ENCODE measurements around the gene RRAGB. TPM values are rescaled to one million over a fixed set of nuclear protein-coding genes. Genes with fewer than 3 reads are reported as not detected.

RRAGB gene
- polyA plus RNA-seq, 2 donors, result 8.5 to 8.7 TPM

DNA sequence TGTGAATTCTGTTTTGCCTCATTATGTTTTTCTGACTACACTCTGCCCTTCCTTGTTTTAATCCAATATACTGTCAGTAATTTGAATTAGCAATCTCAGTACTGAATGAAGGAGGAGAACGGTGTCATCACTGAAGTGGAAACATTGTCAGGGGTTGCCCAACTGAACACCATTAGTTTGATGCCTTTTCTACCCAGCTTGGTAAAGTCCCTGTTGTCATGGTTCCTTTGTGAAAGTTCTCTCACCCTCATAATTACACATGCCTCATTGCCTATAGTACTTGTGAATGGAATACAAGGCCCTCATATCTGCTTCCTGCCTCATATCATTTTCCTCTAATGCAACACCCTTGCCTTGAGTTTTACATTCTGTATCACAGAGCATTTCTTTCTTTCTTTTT lies 76.9 kb downstream of the RRAGB start:
- Histone ChIP-seq H3K27me3 (ENCODE audit: control insufficient read depth in 1 of 2, insufficient read depth in 2 of 2, low read length in 2 of 2) (no peaks in the 10 kb centered on the region), H3K9me3 (ENCODE audit: control insufficient read depth in 2 of 2, insufficient read depth in 1 of 2, low read depth in 1 of 2, low read length in 1 of 2) (no peaks in the 10 kb centered on the region), H3K36me3 (ENCODE audit: control insufficient read depth in 2 of 2, insufficient read depth in 2 of 2, low read length in 1 of 2) (no peaks in the 10 kb centered on the region), H3K4me3 (ENCODE audit: low read depth in 1 of 2, low read length in 2 of 2) (no peak overlapping the region), H3K27ac (ENCODE audit: low read depth in 2 of 2, low read length in 1 of 2) (no peak overlapping the region), H3K4me1 (ENCODE audit: control insufficient read depth in 2 of 2, insufficient read depth in 2 of 2, low read length in 1 of 2) (no peaks in the 10 kb centered on the region)
- 81 to 85% methylated on average over 1 of the region's 1 CpG for WGBS, 2 donors

- H3K4me1 ChIP-seq (ENCODE audit: control insufficient read depth in 2 of 2, insufficient read depth in 2 of 2, low read length in 1 of 2), result no peaks in the 10 kb centered on the region
- no peak overlapping the region for H3K27ac ChIP-seq (ENCODE audit: low read depth in 2 of 2, low read length in 1 of 2)
- no peak overlapping the region for H3K4me3 ChIP-seq (ENCODE audit: low read depth in 1 of 2, low read length in 2 of 2)
- H3K27me3 ChIP-seq (ENCODE audit: control insufficient read depth in 1 of 2, insufficient read depth in 2 of 2, low read length in 2 of 2), result no peaks in the 10 kb centered on the region
- no peaks in the 10 kb centered on the region for H3K9me3 ChIP-seq (ENCODE audit: control insufficient read depth in 2 of 2, insufficient read depth in 1 of 2, low read depth in 1 of 2, low read length in 1 of 2)
- WGBS, 2 donors, result 46 to 54% methylated on average over 3 of the region's 3 CpGs
- H3K36me3 ChIP-seq (ENCODE audit: control insufficient read depth in 2 of 2, insufficient read depth in 2 of 2, low read length in 1 of 2), result no peaks in the 10 kb centered on the region
These were observed 78.9 kb downstream of the RRAGB start for GRCh38 chrX:55796496-55796895.

GRCh38 chrX:55801811-55802210 lies 84.3 kb downstream of the RRAGB start:
- no peaks in the 10 kb centered on the region for H3K9me3 ChIP-seq (ENCODE audit: control insufficient read depth in 2 of 2, insufficient read depth in 1 of 2, low read depth in 1 of 2, low read length in 1 of 2)
- no peaks in the 10 kb centered on the region for H3K27me3 ChIP-seq (ENCODE audit: control insufficient read depth in 1 of 2, insufficient read depth in 2 of 2, low read length in 2 of 2)
- no peak overlapping the region for H3K27ac ChIP-seq (ENCODE audit: low read depth in 2 of 2, low read length in 1 of 2)
- H3K4me3 ChIP-seq (ENCODE audit: low read depth in 1 of 2, low read length in 2 of 2), result no peak overlapping the region
- no peaks in the 10 kb centered on the region for H3K4me1 ChIP-seq (ENCODE audit: control insufficient read depth in 2 of 2, insufficient read depth in 2 of 2, low read length in 1 of 2)
- WGBS, 2 donors, result 31 to 42% methylated on average over 1 of the region's 1 CpG
- no peaks in the 10 kb centered on the region for H3K36me3 ChIP-seq (ENCODE audit: control insufficient read depth in 2 of 2, insufficient read depth in 2 of 2, low read length in 1 of 2)

Other genes with a start within 250 kb of the RRAGB start
- under 1 TPM; 0.24 TPM for gene USP51, start 227.9 kb upstream of the RRAGB start, polyA plus RNA-seq
- gene FOXR2, start 94.3 kb upstream of the RRAGB start, polyA plus RNA-seq, result not detected